Fibroblast of pulmonary artery (primary cell): ENCODE data around the gene GRIK3.

ENCODE experiments used
- DNase-seq: peaks from one replicate; pipeline ENCODE4 v3.0.0-alpha.2; 2010; ENCODE audit warnings: low read depth
- H3K4me3 ChIP-seq: replicated peaks from 2 replicates; pipeline ENCODE4 v1.5.1; 2011; ENCODE audit warnings: low read depth, mild to moderate bottlenecking, control low read depth, low read length, moderate library complexity
- CTCF ChIP-seq: IDR thresholded peaks from 2 replicates; pipeline ENCODE4 v1.5.1; 2011; ENCODE audit warnings: mild to moderate bottlenecking, control low read depth, low read length, inconsistent platforms; ENCODE audit errors: missing control alignments

The GRIK3 gene

DNA sequence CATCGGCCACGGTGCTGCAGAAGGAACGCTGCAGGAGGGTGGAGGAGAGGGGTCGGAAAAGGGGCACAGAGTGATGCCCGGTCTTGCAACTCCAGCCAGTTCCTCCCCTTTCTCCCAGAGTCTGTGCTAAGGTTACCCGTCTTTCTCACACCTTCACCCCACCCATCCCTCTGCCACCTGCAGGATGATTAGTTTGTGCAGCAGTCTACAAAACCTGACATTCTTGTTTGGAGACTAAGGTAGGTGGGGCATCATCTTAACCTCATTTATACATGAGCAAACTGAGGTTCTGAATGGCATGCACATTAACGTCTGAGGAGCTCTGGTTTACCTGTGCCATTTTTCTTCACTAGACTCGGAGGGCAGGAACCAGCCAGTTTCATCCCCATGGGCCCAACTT, 232.3 kb downstream of the GRIK3 start:
- no peak for TF ChIP-seq CTCF
- no peak for DNase-seq
- no peak overlapping the region for H3K4me3 ChIP-seq

GRCh38 chr1:36797761-36798160, 236.6 kb downstream of the GRIK3 start:
- DNase-seq = no peak
- H3K4me3 ChIP-seq = no peak overlapping the region
- TF ChIP-seq CTCF = no peak

DNA sequence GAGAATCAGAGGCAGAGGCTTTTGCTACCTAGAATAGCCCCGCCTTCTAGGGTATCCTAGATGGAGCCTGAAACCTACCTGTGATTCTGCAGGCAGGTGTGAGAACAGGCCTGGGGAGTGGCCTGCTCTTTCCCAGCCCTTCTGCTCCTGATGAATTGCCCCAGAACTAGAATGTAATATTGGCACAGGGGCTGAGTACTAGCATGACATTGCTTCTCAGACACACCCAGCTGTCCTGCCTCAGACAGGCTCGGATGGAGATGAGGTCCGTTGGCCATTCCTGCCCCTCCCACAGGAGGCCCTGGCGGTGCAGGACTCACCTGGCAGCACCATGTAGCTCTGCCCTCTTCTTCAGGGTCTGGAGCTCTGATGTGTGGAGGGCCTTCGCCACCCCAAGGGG, 237.6 kb downstream of the GRIK3 start:
- H3K4me3 ChIP-seq = no peak overlapping the region
- DNase-seq = no peak
- no peak for TF ChIP-seq CTCF

GRCh38 chr1:36796106-36796590, 238.2 kb downstream of the GRIK3 start:
- no peak for TF ChIP-seq CTCF
- H3K4me3 ChIP-seq = no peak overlapping the region
- DNase-seq = no peak

- no peak overlapping the region for H3K4me3 ChIP-seq
- DNase-seq = no peak
These were observed 239.9 kb downstream of the GRIK3 start for GRCh38 chr1:36794460-36794859.

GRCh38 chr1:36793452-36793851, 240.9 kb downstream of the GRIK3 start:
- no peak for TF ChIP-seq CTCF
- DNase-seq = no peak
- no peak overlapping the region for H3K4me3 ChIP-seq

More at GRCh38 chr1:36794460-36794859, 239.9 kb downstream of the GRIK3 start:
- TF ChIP-seq CTCF = no peak

- DNase-seq = no peak
- H3K4me3 ChIP-seq = no peak overlapping the region
- no peak for TF ChIP-seq CTCF
These were observed 242.0 kb downstream of the GRIK3 start for GRCh38 chr1:36792292-36792691.
